AG04449 (cell line): ENCODE data around the gene SLC9A9.
"Not testable (repeated sequence)": the region's sequence is repeated elsewhere in the genome, so short reads cannot be mapped to it uniquely, and the experiment has no call there.

Experiments
- CTCF ChIA-PET: fragments of 350-600 bp; formaldehyde crosslinking; extraction: SDS; loops from one replicate; lab custom pipeline; 2021; ENCODE audit warnings: antibody characterized with exemption; lab: Yijun Ruan, JAX
- POLR2A ChIA-PET: fragments of 400-600, 350-600 bp; formaldehyde crosslinking; extraction: SDS; loops from one replicate; lab custom pipeline; 2020; ENCODE audit warnings: antibody characterized with exemption, inconsistent platforms; lab: Yijun Ruan, JAX
- DNase-seq: peaks from one replicate; pipeline ENCODE4 v3.0.0-alpha.2; 2010; ENCODE audit warnings: low read depth, low spot score
- H3K4me3 ChIP-seq: 2 replicates; pipeline ENCODE4 v1.5.1; 2011; ENCODE audit warnings: low read depth, mild to moderate bottlenecking, control low read depth, low read length
- TF ChIP-seq, protein P1 (sequence below): IDR thresholded peaks from one replicate; pipeline ENCODE4 v1.5.1; 2011; ENCODE audit warnings: mild to moderate bottlenecking, moderate library complexity, low read length, control low read depth, inconsistent platforms; ENCODE audit not compliant: insufficient read depth; ENCODE audit errors: missing control alignments

SLC9A9 gene

DNA sequence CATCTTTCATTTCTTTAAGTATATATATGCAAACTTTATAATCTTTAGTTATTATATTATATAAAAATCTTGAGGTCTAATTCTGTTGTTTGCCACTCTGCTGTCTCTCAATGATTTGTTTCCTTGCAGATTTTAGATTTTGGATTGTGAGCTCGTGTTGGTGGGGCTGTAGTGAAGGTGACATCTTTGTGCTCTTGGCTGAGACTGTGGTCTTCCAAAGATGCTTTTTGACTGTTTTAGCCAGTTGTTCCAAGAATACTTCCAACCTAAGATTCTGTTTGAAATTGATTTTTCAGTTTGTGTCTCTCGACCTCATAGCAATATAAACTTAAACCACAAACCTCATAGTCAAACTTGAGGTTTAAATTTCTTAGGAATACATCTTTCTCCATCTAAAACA, 326.5 kb downstream of the SLC9A9 start:
- H3K4me3 ChIP-seq: no peak overlapping the region
- TF ChIP-seq, protein P1, sequence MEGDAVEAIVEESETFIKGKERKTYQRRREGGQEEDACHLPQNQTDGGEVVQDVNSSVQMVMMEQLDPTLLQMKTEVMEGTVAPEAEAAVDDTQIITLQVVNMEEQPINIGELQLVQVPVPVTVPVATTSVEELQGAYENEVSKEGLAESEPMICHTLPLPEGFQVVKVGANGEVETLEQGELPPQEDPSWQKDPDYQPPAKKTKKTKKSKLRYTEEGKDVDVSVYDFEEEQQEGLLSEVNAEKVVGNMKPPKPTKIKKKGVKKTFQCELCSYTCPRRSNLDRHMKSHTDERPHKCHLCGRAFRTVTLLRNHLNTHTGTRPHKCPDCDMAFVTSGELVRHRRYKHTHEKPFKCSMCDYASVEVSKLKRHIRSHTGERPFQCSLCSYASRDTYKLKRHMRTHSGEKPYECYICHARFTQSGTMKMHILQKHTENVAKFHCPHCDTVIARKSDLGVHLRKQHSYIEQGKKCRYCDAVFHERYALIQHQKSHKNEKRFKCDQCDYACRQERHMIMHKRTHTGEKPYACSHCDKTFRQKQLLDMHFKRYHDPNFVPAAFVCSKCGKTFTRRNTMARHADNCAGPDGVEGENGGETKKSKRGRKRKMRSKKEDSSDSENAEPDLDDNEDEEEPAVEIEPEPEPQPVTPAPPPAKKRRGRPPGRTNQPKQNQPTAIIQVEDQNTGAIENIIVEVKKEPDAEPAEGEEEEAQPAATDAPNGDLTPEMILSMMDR: no peak
- ChIA-PET CTCF (no interaction called here), POLR2A (no interaction called here)
- no peak for DNase-seq

DNA sequence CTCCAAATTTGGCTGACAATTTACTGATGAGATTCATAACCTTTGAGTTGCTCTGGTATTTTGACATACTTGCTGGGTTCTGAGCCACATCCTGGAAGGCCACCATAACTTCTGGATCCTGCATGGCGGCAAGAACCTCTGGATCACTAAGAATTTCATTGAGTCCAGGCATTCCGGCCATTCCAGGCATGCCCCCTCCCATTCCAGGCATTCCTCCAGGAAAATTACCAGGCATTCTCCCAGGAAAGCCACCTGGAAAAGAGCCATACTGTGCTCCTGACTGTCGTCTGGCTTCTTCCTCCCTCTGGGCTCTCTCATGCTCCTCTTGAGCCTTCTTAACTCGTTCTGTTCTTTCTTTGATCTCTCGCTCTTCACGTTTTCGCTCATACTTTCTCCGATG, 331.1 kb downstream of the SLC9A9 start:
- CTCF ChIA-PET, POLR2A ChIA-PET, DNase-seq, H3K4me3 ChIP-seq: not testable (repeated sequence)

DNA sequence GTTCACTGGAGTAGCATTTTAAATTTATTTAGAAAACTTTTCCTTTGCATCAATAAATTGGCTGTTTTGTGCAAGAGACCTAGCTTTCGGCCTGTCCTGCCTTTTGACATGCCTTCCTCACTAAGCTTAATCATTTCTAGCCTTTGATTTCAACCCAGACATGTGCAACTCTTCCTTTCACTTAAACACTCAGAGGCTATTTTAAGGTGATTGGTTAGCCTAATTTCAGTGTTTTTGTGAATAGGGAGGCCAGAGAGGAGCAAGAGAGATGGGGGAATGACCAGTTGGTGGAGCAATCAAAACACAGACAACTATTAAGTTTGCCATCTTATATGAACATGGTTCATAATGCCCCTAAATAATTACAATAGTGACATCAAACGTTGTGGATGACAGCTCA, 333.4 kb downstream of the SLC9A9 start:
- H3K4me3 ChIP-seq: no peak overlapping the region
- TF ChIP-seq, protein P1: no peak
- CTCF ChIA-PET: no interaction called here
- DNase-seq: no peak
- POLR2A ChIA-PET: no interaction called here

DNA sequence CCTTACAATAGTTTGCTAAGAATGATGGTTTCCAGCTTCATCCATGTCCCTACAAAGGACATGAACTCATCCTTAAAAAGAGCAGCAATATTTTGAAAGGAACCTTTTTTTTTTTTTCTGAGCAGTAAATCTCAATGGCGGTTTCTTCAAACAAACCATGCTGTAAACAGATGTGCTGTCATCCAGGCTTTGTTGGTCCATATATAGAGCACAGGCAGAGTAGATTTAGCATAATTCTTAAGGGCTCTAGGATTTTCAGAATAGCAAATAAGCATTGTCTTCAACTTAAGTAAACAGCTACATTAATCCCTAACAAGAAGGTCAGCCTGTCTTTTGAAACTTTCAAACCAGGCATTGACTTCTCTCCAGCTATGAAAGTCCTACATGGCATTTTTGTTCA, 334.2 kb downstream of the SLC9A9 start:
- TF ChIP-seq, protein P1: no peak
- CTCF ChIA-PET: no interaction called here
- DNase-seq: no peak
- H3K4me3 ChIP-seq: no peak overlapping the region
- POLR2A ChIA-PET: no interaction called here

DNA sequence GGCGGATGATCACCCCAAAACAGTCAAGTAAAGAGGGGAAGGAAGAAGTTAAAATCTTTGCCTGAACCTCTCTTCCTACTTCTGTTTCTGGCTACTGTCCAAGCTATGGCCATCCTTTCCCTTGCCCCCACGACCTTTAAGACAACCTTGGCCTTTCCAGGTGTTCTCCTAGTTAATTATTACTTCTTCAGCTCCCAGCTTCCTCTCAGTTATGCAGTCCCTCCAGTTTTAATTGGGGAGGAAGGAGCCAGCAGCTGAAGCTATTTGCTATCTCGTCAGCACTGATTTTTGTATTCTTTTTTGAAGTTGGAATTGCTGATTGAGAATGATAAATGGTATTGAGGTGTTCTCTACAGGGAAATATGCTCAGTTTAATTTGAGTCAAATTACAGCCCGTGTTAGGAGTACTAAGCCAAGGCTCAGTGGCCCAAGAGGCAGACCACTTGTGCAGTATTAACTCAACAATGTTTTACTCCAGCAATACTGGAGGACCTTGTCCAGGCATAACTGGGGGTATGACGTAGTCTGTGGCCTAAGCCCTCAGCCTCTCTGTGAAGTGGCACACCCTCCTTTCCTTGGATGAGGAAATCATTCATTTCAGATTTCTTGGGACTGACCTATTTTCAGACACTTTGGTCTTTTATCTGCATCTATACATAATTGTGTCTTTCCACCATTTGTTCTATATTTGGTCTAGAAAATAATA, 336.9 kb downstream of the SLC9A9 start:
- no peak for DNase-seq
- ChIA-PET CTCF (no interaction called here), POLR2A (interaction anchor here (0.7 kb wide), 1 partner anchor 508 kb away, joined by 5 read pairs; no protein-coding TSS in a partner anchor)
- TF ChIP-seq, protein P1: no peak
- no peak overlapping the region for H3K4me3 ChIP-seq

DNA sequence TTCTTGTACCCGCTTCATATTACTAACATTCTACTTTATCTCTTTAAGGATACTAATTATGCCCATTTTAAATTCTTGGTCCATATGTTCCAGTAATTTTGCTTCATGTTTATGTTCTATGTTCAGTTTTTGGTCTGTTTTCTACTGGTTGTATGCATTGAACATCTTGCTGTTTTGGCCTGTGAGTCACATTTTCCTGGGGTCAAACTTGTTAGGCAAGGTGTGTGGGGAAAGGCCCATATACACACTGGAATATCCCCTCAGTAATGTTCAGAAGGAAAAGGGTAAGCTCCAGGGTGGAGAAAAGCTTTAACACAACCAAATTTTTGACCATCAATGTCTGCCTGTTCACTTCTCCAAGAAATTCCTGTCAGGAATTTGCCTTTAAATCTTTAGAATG, 337.7 kb downstream of the SLC9A9 start:
- POLR2A ChIA-PET: no interaction called here
- H3K4me3 ChIP-seq: no peak overlapping the region
- TF ChIP-seq, protein P1: no peak
- no peak for DNase-seq
- CTCF ChIA-PET: no interaction called here
